GM03348 (cell line): ENCODE measurements around the gene SNORC.

ENCODE experiments used
- DNase-seq: peaks from one replicate; pipeline ENCODE4 v3.0.0; 2012; ENCODE audit warnings: low spot score

SNORC gene

DNA sequence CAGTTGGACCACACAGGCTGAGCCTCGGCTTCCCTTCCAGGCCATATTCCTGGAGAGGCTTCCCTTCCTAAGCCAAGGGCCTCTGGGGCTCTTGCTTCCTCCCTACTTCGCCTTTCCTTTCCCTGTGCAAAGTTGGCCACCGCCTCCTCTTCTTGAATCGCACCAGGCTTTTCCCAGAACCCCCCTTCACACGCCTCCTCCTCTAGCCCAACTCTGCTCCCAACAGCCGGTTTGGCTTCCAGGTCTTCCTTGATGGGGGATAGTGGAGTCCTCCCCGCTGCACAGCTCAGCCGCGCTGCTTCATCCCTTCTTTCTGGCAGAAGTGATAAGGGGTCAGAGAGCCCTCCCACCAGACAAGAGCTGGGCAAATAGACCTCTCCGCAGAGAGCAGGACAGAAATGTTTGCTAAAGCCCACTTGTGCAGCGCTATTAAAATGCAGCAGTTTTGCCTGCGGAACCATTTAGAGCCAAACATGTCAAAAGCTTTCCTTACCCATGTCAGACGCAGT lies 56.4 kb downstream of the SNORC start:
- no peak for DNase-seq

DNA sequence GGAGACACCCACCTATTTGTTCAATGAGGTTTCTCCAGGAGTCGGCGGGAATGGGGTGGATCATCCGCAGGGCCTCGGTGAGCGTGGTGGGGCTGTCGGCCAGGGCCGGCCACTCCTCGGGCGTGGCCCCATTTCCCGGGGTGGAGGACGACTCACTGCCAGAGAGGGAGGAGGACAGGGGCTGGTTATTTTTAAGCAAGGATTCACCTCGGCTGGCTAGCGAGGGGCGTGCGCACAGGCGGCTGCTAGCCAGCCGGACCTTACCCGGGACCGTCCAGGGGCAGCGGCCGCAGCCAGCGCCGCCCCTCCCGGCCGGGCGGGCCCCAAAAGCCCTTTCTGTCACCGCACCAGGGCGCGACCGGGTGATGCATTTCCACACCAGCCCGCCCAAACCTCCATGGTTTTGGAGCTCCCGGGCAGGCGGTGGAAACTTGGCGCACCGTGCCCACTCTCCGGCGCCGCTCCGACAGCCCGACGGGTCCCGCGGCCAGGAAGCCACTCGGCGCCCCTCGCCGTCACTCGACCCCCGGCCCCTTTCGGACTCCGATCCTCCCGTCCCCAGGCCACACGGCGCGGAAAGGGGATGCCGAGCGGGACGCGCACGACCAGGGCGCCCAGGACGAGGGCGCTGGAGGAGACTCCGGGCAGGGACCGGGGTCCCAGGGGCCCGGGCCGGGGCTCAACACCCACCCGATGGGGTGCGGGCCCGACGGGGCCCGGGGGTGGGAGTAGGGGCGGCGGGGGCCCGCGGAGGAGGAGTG lies 57.1 kb downstream of the SNORC start:
- DNase-seq = peak; percentile 29

DNA sequence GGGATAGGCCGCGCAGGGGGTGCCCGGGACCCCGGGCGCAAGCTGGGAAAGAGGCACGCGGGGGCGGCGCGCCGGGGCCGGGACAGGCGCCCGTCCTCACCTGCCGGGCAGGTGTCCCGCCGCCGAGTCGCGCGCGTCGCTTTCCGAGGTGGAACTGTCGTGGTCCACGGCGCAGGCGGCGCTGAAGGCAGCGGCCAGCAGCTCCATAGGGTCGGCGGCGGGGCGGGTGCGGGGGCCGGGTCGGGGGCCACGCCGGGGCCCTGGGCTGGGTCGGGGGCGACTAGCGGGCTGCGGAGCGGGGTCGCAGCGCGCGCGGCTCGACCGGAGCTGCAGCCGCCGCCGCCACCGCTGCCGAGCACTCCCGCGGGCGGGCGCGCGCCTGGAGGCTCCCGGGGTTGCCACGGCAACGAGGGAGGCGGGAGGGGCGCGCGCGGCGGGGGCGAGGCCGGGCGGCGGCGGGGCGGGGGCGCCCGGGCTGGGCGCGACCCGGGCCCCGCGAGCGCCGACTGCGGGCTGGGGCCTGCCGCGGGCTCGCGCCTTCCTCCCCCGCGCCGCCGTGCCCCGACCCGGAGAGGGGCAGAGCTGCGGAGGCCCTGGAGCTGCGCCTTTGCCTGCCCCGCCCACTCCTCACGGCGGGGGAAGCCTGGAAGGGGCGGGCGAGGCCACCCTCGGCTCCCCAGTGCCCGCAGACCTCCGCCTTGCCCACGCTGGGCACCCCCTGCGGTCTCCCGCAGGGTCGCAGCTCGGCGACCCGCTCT lies 57.9 kb downstream of the SNORC start:
- peak; percentile 39 for DNase-seq
